IPS DF 6.9 (cell line): ENCODE results near the gene HOXA9.

Experiments used
- DNase-seq: peaks from one replicate; pipeline ENCODE4 v3.0.0-alpha.2; 2013; ENCODE audit warnings: low read depth, low spot score
- H3K27ac ChIP-seq: one replicate; pipeline ENCODE4 v1.5.1; 2013; ENCODE audit warnings: low read length, control low read depth
- H3K27me3 ChIP-seq: 2 replicates; pipeline ENCODE4 v1.6.1; 2013; ENCODE audit warnings: mild to moderate bottlenecking, low read length; ENCODE audit not compliant: control insufficient read depth, insufficient read depth
- H3K36me3 ChIP-seq: 2 replicates; pipeline ENCODE4 v1.6.1; 2013; ENCODE audit warnings: low read length; ENCODE audit not compliant: control insufficient read depth, insufficient read depth
- H3K4me1 ChIP-seq: 2 replicates; pipeline ENCODE4 v1.6.1; 2013; ENCODE audit warnings: low read length; ENCODE audit not compliant: control insufficient read depth, insufficient read depth
- H3K4me3 ChIP-seq: 2 replicates; pipeline ENCODE4 v1.5.1; 2013; ENCODE audit warnings: mild to moderate bottlenecking, low read length
- H3K9me3 ChIP-seq: 2 replicates; pipeline ENCODE4 v1.6.1; 2013; ENCODE audit warnings: low read length, inconsistent platforms; ENCODE audit not compliant: control insufficient read depth, insufficient read depth
- WGBS: extraction: QIAGEN DNeasy Blood & Tissue Kit; methylation state at CpG from one replicate; pipeline ENCODE4 v1.1.7; 2013; ENCODE audit warnings: mixed read lengths, missing lambda C conversion rate; ENCODE audit not compliant: insufficient read length, insufficient coverage; 5-methylcytosine and 5-hydroxymethylcytosine counted together

HOXA9 gene

GRCh38 chr7:27149842-27150567 lies 15.3 kb downstream of the HOXA9 start:
- H3K27me3 ChIP-seq, result peaks cover 97% of the 10 kb centered on the region
- DNase-seq, result no peak
- H3K9me3 ChIP-seq, result no peaks in the 10 kb centered on the region
- WGBS, result no CpG with 5 or more reads among the region's 13 CpGs
- H3K27ac ChIP-seq, result no peak overlapping the region
- no peaks in the 10 kb centered on the region for H3K36me3 ChIP-seq
- no peak overlapping the region for H3K4me3 ChIP-seq
- no peaks in the 10 kb centered on the region; the same call in 1 of the 2 replicates for H3K4me1 ChIP-seq

DNA sequence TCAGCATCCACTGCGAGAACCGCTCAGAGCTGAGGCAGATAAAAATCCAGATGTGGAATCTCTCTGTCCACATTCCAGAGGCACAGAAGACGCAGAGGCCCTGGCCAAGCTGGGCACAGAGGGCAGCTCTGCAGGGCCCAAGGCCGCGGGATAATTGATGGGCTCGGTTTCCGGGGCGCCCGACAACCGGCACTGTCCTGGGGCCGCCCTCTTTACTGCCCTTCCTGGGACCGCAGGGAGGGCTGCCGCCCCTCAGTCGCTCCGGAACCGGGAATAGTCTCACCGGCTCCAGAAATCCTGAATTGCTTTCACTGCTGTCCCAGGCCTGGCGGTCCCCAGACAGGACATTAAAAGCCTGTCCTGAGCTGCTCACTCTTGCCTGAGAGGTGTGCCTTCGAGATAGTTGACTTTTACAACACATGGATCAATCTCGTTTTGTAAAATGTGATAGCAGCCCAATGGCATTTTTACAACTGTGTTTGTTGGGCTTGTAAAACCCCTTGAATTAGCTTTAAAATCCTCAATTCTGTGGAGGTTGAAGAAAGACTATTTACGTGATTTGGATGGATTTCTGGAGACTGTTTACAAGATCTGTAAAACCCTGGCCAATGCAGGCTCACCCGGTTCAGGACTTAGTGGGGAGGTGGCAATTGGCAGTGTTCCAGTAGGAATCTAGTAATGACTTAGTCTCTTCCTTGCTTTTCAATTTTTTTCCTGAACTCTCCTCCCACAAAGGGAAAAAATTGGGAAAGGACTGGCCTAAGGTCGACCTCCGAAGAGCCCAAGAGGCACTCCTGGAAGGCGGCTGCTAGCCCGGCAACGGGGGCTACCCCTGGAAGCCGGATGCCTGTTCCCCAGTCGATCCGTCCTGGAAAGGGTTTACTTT lies 16.3 kb downstream of the HOXA9 start:
- H3K36me3 ChIP-seq, result no peaks in the 10 kb centered on the region
- no peaks in the 10 kb centered on the region for H3K9me3 ChIP-seq
- H3K27me3 ChIP-seq, result peaks cover 97% of the 10 kb centered on the region
- no peak for DNase-seq
- WGBS, result no CpG with 5 or more reads among the region's 30 CpGs
- no peak overlapping the region for H3K4me3 ChIP-seq
- no peak overlapping the region for H3K27ac ChIP-seq
- no peaks in the 10 kb centered on the region; the same call in 1 of the 2 replicates for H3K4me1 ChIP-seq

GRCh38 chr7:27148031-27148755 lies 17.1 kb downstream of the HOXA9 start:
- no peak overlapping the region for H3K27ac ChIP-seq
- no CpG with 5 or more reads among the region's 28 CpGs for WGBS
- no peaks in the 10 kb centered on the region; the same call in 1 of the 2 replicates for H3K4me1 ChIP-seq
- H3K36me3 ChIP-seq, result no peaks in the 10 kb centered on the region
- H3K27me3 ChIP-seq, result peaks cover 95% of the 10 kb centered on the region
- no peak for DNase-seq
- H3K9me3 ChIP-seq, result no peaks in the 10 kb centered on the region
- no peak overlapping the region for H3K4me3 ChIP-seq

- peaks cover 95% of the 10 kb centered on the region for H3K27me3 ChIP-seq
- no peak within 1 kb of the TSS for H3K27ac ChIP-seq
Observed at GRCh38 chr7:27147199-27148030, 17.9 kb downstream of the HOXA9 start, which contains the start of gene HOXA6. Gene HOXA6, minus strand, starts transcription at chr7:27147774. Its CDS starts 25 bp downstream, at chr7:27147749.

GRCh38 chr7:27146491-27147198 lies 18.7 kb downstream of the HOXA9 start:
- H3K27me3 ChIP-seq, result peaks cover 95% of the 10 kb centered on the region
- no peaks in the 10 kb centered on the region for H3K36me3 ChIP-seq
- no CpG with 5 or more reads among the region's 5 CpGs for WGBS
- no peak overlapping the region for H3K4me3 ChIP-seq
- H3K4me1 ChIP-seq, result no peaks in the 10 kb centered on the region; the same call in 1 of the 2 replicates
- no peaks in the 10 kb centered on the region for H3K9me3 ChIP-seq
- H3K27ac ChIP-seq, result no peak overlapping the region
- DNase-seq, result no peak

More at GRCh38 chr7:27147199-27148030, 17.9 kb downstream of the HOXA9 start, which contains the start of gene HOXA6:
- H3K4me1 ChIP-seq, result no peaks in the 10 kb centered on the region; the same call in 1 of the 2 replicates
- no peaks in the 10 kb centered on the region for H3K36me3 ChIP-seq
- no CpG with 5 or more reads among the region's 63 CpGs for WGBS
- DNase-seq, result no peak
- no peaks in the 10 kb centered on the region for H3K9me3 ChIP-seq
- H3K4me3 ChIP-seq, result no peak within 1 kb of the TSS

DNA sequence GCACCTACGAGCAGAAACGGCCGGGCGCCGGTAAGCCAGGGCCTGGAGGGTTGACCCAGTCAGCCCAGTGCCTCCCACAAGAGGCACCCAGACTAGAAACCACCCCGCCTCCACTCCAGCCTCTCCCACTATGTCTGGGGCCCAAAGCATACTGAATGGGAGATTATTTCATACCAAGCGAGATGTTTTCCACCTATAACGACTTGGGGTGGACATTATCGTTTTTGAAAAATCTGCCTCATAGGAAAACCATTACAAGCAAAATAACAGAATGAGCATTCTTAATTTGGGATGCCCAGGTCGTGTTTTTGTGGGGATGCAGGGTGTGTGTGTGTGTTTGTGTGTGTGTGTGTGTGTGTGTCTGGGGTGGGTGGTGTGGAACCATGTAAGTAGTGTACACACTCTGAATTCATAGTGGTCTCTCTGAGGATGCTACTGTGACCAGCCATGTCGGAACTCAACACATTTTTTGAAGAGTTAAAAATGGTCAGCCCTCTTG lies 19.4 kb downstream of the HOXA9 start:
- Histone ChIP-seq H3K9me3 (no peaks in the 10 kb centered on the region), H3K36me3 (no peaks in the 10 kb centered on the region), H3K4me3 (no peak overlapping the region), H3K27ac (no peak overlapping the region), H3K27me3 (peaks cover 95% of the 10 kb centered on the region), H3K4me1 (no peaks in the 10 kb centered on the region; the same call in 1 of the 2 replicates)
- no CpG with 5 or more reads among the region's 11 CpGs for WGBS
- DNase-seq, result no peak

- Histone ChIP-seq H3K4me1 (no peaks in the 10 kb centered on the region; the same call in 1 of the 2 replicates), H3K36me3 (no peaks in the 10 kb centered on the region), H3K4me3 (no peak overlapping the region), H3K27me3 (peaks cover 96% of the 10 kb centered on the region), H3K9me3 (no peaks in the 10 kb centered on the region), H3K27ac (no peak overlapping the region)
- DNase-seq, result no peak
- WGBS, result no CpG with 5 or more reads among the region's 47 CpGs
Observed at GRCh38 chr7:27145165-27145913, 20.0 kb downstream of the HOXA9 start.

DNA sequence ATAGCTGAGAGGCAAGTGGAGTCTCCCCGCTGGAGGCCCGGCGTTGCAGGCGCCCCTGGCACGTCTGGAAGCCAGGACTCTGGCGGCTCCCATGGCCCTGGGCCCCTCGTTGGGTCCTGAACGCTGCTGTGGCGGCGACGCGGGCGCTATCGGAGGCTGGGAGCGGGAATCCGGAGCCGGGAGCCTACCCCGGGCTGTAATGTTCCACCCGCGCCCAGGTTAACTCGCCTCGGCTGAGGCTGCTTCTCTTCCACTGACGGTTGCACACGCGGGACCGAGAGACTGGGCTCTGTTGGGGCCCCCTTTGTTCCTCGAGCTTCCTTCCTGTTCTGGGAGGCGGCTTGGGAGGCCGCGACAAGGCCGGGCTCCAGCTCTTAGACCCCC lies 20.6 kb downstream of the HOXA9 start:
- H3K27ac ChIP-seq, result no peak overlapping the region
- H3K4me1 ChIP-seq, result no peaks in the 10 kb centered on the region; the same call in 1 of the 2 replicates
- WGBS, result no CpG with 5 or more reads among the region's 31 CpGs
- H3K9me3 ChIP-seq, result no peaks in the 10 kb centered on the region
- peaks cover 96% of the 10 kb centered on the region for H3K27me3 ChIP-seq
- no peak overlapping the region for H3K4me3 ChIP-seq
- no peaks in the 10 kb centered on the region for H3K36me3 ChIP-seq
- DNase-seq, result no peak
